ENCODE data around the gene CCDC33. TPM values are rescaled to one million over a fixed set of nuclear protein-coding genes. Genes with fewer than 3 reads are reported as not detected.
A peak's percentile ranks its signal among the peaks of the same experiment; 100 is the strongest.

CCDC33 gene
- under 1 TPM in 1 of 4 donors, not detected in 3; 0.13 TPM for total RNA-seq

DNA sequence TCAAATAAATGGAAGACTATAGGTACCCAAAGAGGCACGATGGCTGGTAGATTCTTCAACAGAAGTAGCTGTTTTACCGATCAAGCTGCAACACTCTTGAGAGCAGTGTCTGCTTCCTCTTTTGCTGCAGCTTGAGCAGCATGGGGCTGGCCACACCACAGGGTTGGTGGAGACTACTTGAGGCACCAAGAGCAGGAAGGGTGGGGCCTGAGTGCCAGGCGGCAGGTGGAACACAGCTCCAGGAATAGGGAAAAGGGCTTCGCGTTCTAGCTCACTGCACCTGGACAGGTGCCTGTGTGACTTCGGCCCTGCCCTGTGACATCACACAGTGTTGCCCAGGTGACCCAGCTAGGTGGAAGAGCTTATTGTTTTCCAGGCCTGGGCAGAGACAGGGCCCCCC is at the start of gene CCDC33:
CCDC33 (plus strand) TSS at position 365 of the 400 bp plus-strand sequence. CDS start 394 bp downstream, outside the sequence.
- no peaks in the 10 kb centered on the region for H3K9me3 ChIP-seq
- H3K4me3 ChIP-seq (replicated peaks in 1 of 3): no peak within 1 kb of the TSS
- no peaks in the 10 kb centered on the region for H3K36me3 ChIP-seq
- H3K4me1 ChIP-seq: peaks cover 42 to 77% of the 10 kb centered on the region in 2 donors
- H3K27ac ChIP-seq: peak within 1 kb of the TSS; percentile 86 to 94 (median 87)
- 16 to 33% methylated on average over 2 to 6 of the region's 6 CpGs for WGBS, 2 donors
- TF ChIP-seq POLR2A (IDR thresholded peaks at IDR 0.05): peak in 1 of 2 donors; percentile 43
- TF ChIP-seq, protein P1, sequence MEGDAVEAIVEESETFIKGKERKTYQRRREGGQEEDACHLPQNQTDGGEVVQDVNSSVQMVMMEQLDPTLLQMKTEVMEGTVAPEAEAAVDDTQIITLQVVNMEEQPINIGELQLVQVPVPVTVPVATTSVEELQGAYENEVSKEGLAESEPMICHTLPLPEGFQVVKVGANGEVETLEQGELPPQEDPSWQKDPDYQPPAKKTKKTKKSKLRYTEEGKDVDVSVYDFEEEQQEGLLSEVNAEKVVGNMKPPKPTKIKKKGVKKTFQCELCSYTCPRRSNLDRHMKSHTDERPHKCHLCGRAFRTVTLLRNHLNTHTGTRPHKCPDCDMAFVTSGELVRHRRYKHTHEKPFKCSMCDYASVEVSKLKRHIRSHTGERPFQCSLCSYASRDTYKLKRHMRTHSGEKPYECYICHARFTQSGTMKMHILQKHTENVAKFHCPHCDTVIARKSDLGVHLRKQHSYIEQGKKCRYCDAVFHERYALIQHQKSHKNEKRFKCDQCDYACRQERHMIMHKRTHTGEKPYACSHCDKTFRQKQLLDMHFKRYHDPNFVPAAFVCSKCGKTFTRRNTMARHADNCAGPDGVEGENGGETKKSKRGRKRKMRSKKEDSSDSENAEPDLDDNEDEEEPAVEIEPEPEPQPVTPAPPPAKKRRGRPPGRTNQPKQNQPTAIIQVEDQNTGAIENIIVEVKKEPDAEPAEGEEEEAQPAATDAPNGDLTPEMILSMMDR (IDR thresholded peaks at IDR 0.05): no peak
- intact Hi-C loops (cut with DNase I): no loop called here
- peak; percentile 95 to 96 for DNase-seq
- no peaks in the 10 kb centered on the region for H3K27me3 ChIP-seq

DNA sequence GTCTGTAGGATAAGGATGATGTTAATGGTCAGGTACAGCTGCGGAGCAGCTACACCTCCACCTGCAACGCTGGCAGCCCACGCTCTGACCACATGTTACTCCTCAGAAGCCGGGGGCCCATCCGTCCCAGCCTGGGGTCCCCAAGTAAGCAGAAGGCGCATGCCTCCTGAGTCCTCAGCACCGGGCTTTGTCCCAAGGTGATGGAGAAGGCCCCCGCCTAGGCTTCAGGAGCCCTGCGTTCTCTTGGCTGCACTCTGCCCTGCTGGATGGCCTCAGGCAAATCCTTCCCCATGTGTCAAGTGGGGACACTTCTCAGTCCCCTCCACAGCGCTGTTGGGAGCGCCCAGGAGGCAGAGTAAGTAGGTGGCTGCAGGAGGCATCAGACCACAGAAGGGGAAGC is 47.9 kb upstream of the CCDC33 start:
- Histone ChIP-seq H3K4me3 (replicated peaks in 1 of 3) (no peak overlapping the region), H3K36me3 (no peaks in the 10 kb centered on the region), H3K9me3 (no peaks in the 10 kb centered on the region), H3K27ac (no peak overlapping the region), H3K27me3 (no peaks in the 10 kb centered on the region), H3K4me1 (peaks cover 0 to 20% of the 10 kb centered on the region in 2 donors)
- no peak for DNase-seq
- intact Hi-C loops (cut with DNase I): no loop called here
- TF ChIP-seq POLR2A (IDR thresholded peaks at IDR 0.05): no peak
- TF ChIP-seq, protein P1 (IDR thresholded peaks at IDR 0.05): no peak
- 90 to 92% methylated on average over 7 to 11 of the region's 11 CpGs for WGBS, 2 donors

DNA sequence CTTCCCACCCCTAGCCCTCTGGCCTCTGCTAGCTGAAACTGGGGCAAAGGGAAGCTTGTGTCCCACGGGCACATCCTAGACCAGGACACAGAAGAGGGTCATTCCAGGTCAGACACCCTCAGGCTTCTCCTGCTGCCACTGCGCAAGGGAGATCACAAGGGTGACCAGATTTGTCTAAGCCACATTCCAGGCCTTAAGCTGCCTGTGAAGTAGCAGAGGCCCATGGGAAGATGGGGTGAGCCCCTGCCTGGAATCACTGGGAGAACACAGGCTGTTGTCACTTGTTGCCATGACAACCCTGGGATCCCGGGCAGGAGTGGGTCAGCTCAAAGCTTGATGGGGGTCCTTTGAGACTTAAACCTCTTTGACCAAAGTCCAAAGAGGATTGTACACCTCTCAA is 44.3 kb upstream of the CCDC33 start:
- no peak overlapping the region for H3K4me3 ChIP-seq (replicated peaks in 1 of 3)
- TF ChIP-seq, protein P1 (IDR thresholded peaks at IDR 0.05): no peak
- no peak for TF ChIP-seq POLR2A (IDR thresholded peaks at IDR 0.05)
- no peaks in the 10 kb centered on the region for H3K27me3 ChIP-seq
- DNase-seq: peak; percentile 53 to 57
- no peaks in the 10 kb centered on the region for H3K36me3 ChIP-seq
- 18 to 35% methylated on average over 3 of the region's 3 CpGs for WGBS, 2 donors
- H3K9me3 ChIP-seq: no peaks in the 10 kb centered on the region
- no peak overlapping the region for H3K27ac ChIP-seq
- intact Hi-C loops (cut with DNase I): no loop called here
- peaks cover 0 to 36% of the 10 kb centered on the region in 2 donors for H3K4me1 ChIP-seq

DNA sequence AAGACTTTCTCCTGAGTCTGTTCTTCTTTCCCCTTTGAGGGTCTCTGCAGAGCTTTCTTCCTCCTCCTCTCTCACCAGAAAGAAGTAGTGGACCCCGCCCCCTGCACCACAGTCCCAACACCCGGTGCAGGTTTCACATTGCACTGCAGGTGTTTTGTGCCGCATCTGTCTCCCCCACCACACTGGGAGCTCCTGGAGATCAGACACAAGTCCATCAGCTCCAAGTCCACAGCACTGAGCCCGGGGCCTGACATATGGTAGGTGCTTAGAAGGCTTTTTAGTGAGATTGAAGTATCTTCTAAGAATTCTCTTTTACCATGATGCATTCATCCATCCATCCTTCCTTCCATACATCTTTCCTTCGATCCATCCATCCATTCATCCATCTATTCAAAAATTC is 43.4 kb upstream of the CCDC33 start:
- Histone ChIP-seq H3K27me3 (no peaks in the 10 kb centered on the region), H3K27ac (no peak overlapping the region), H3K36me3 (no peaks in the 10 kb centered on the region), H3K4me1 (peaks cover 0 to 41% of the 10 kb centered on the region in 2 donors), H3K4me3 (replicated peaks in 1 of 3) (no peak overlapping the region), H3K9me3 (no peaks in the 10 kb centered on the region)
- WGBS, 2 donors: 86 to 89% methylated on average over 5 of the region's 5 CpGs
- intact Hi-C loops (cut with DNase I): no loop called here
- no peak for DNase-seq
- TF ChIP-seq, protein P1 (IDR thresholded peaks at IDR 0.05): no peak
- TF ChIP-seq POLR2A (IDR thresholded peaks at IDR 0.05): no peak

DNA sequence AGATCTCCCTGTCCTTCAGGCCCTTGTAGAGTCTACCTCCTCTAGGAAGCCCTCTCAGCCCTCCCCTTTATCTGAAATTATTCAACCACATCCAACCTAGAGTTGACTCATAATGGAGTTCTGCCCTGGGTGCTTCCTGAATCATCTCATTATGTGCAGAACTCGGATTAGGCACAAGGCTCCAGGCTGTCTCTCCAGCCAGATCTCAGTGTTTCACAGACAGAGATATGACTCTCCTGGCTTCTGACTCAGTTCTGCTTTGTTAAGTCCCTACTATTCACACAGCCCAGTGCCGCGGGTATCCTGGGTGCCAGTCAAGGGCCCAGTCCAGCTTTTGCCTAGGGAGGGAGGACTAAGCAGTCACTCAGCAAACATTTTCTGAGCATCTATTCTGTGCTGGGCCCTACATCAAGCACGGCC is 42.8 kb upstream of the CCDC33 start:
- intact Hi-C loops (cut with DNase I): no loop called here
- WGBS, 2 donors: 63 to 74% methylated on average over 4 of the region's 4 CpGs

More for the DNA sequence above, 42.8 kb upstream of the CCDC33 start:
- Histone ChIP-seq H3K27me3 (no peaks in the 10 kb centered on the region), H3K9me3 (no peaks in the 10 kb centered on the region), H3K4me3 (replicated peaks in 1 of 3) (no peak overlapping the region), H3K4me1 (peaks cover 0 to 41% of the 10 kb centered on the region in 2 donors), H3K36me3 (no peaks in the 10 kb centered on the region), H3K27ac (no peak overlapping the region)
- DNase-seq: no peak
- TF ChIP-seq, protein P1 (IDR thresholded peaks at IDR 0.05): no peak
- TF ChIP-seq POLR2A (IDR thresholded peaks at IDR 0.05): no peak
